BE2C (cell line): ENCODE measurements around the gene PLK3.

Experiments
- DNase-seq: peaks from one replicate; pipeline ENCODE4 v3.0.0-alpha.2; 2020
- H3K27me3 ChIP-seq: fragments of 250-450 bp; sonication (Bioruptor Pico); 2 replicates; pipeline ENCODE4 v1.5.1; 2020; ENCODE audit warnings: mild to moderate bottlenecking
- H3K36me3 ChIP-seq: fragments of 250-450 bp; sonication (Bioruptor Pico); 2 replicates; pipeline ENCODE4 v1.5.1; 2020; ENCODE audit warnings: mild to moderate bottlenecking
- H3K4me1 ChIP-seq: fragments of 250-450 bp; sonication (Bioruptor Pico); 2 replicates; pipeline ENCODE4 v1.5.1; 2020
- H3K4me3 ChIP-seq: 2 replicates; pipeline ENCODE4 v1.5.1; 2011; ENCODE audit warnings: low read depth, low read length
- H3K9me3 ChIP-seq: fragments of 250-450 bp; sonication (Bioruptor Pico); 2 replicates; pipeline ENCODE4 v1.5.1; 2020
- TF ChIP-seq, protein P1 (sequence below): IDR thresholded peaks from 2 replicates; pipeline ENCODE4 v1.5.1; 2012; ENCODE audit warnings: mild to moderate bottlenecking, low read depth, low read length

The PLK3 gene

DNA sequence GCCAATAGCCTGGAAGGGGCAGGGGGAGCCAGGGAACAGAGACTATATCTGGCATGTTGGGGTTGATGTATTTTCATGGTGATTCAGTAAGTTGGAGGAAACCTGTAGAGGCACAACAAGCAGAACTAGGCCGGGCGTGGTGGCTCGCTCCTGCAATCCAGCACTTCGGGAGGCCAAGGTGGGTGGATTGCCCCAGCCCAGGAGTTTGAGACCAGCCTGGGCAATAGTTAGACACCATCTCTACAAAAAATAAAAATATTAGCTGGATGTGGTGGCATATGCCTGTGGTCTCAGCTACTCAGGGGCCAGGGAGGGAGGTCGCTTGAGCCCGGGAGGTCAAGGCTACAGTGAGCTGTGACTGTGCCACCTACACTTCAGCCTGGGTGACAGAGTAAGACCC lies 53.0 kb downstream of the PLK3 start:
- no peaks in the 10 kb centered on the region for H3K27me3 ChIP-seq
- DNase-seq = no peak
- no peak overlapping the region for H3K4me3 ChIP-seq
- TF ChIP-seq, protein P1, sequence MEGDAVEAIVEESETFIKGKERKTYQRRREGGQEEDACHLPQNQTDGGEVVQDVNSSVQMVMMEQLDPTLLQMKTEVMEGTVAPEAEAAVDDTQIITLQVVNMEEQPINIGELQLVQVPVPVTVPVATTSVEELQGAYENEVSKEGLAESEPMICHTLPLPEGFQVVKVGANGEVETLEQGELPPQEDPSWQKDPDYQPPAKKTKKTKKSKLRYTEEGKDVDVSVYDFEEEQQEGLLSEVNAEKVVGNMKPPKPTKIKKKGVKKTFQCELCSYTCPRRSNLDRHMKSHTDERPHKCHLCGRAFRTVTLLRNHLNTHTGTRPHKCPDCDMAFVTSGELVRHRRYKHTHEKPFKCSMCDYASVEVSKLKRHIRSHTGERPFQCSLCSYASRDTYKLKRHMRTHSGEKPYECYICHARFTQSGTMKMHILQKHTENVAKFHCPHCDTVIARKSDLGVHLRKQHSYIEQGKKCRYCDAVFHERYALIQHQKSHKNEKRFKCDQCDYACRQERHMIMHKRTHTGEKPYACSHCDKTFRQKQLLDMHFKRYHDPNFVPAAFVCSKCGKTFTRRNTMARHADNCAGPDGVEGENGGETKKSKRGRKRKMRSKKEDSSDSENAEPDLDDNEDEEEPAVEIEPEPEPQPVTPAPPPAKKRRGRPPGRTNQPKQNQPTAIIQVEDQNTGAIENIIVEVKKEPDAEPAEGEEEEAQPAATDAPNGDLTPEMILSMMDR = no peak
- H3K36me3 ChIP-seq = no peaks in the 10 kb centered on the region
- no peaks in the 10 kb centered on the region for H3K9me3 ChIP-seq
- H3K4me1 ChIP-seq = no peaks in the 10 kb centered on the region

DNA sequence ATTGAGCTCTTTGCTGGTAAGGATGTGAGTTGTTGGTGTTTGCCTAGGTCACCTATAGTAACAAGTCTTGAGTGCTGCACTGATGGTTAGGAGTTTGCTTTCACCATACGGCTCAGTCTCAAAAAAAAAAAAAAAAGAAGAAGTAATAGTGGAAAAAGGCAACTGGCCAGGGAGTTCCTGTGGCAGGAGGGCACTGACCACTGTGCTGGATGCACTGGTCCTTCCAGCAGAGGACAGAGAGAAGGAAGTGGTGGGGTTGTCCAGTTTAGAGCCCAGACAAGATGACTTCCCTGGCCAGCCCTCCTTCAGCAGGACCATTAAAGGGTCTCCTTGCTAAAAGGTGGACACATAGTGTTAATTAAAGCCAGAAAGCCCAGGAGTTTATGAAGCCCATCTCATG lies 54.8 kb downstream of the PLK3 start:
- Histone ChIP-seq H3K36me3 (no peaks in the 10 kb centered on the region), H3K27me3 (no peaks in the 10 kb centered on the region), H3K9me3 (no peaks in the 10 kb centered on the region), H3K4me1 (no peaks in the 10 kb centered on the region), H3K4me3 (no peak overlapping the region)
- TF ChIP-seq, protein P1 = no peak
- no peak for DNase-seq
